GM19238 (cell line): ENCODE data around the gene MYBPH.

Experiments used
- DNase-seq: peaks from one replicate; pipeline ENCODE4 v3.0.0; 2011; ENCODE audit warnings: low spot score; ENCODE audit not compliant: insufficient read length

Gene MYBPH

DNA sequence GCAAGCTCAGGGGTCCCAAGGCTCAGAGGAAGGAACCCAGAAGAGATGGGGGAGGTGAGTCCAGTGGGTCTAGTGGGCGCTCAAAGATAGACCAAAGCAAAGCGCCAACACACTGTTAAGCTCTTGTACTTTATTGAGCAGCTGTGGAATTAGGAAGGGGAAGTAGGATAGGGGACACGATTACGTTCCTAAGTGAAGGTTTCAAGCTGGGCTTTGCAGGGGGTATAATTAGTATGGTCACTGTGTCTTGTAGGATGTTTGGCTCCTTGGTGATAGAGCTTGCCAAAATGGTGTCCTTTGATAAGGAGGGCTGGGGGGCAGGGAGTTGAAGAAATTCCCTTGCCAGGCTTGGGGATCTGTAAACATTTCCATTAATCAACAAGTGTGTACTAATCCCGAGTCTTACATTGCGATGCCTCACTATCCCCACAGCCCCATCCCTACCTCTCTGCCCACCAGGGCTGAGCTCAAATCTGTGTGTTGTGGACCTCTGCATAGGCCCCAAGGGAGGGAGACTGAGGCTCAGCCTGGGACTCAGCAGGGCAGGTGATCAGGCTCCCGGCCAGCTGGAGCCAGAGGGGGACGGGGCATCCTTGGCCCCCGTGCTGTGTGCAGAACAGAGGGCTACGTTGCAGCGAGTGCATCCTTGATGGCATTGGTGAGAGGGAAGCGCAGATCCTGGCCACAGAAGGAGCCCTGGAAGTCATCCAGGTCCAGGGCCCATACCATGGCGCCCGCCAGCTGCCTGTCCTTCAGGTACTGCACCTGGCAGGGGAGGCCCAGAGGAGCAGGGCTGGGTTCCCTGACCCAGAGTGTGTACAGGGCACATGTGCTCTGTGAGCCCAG, 3.4 kb upstream of the MYBPH start:
- DNase-seq: no peak

- DNase-seq: no peak
Observed at GRCh38 chr1:203178083-203178482, 2.5 kb upstream of the MYBPH start.

DNA sequence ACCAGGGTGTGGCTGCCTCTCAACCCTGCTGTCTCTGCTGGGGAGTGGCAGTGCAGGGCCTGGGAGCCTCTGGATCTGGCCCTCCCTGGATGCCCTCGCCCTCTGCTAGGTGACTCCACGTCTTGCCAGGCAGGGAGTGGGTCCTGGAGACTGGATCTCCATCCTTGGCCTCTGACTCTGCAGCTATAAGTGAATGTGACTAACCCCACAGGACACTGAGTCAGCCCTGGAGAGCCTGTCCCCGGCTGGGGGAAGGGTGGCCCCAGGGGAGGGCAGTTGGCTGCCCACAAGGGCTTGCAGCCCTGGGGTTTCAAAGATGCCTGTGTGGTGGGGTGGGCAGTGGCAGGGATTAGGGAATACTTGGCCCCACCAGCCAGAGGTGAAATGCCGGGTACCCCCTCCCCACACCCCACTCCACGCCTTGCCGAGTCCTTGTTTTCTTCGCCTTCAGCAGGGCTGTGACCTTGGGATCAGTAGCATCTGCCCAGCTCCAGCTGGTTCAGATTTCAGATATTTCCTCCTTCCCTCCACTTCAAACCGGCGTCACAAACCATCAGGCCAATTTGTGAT, 1.9 kb upstream of the MYBPH start:
- DNase-seq: no peak

GRCh38 chr1:203177036-203177405, 1.4 kb upstream of the MYBPH start:
- DNase-seq: no peak

- DNase-seq: no peak
Observed at GRCh38 chr1:203176273-203177035, 828 bp upstream of the MYBPH start.

- no peak for DNase-seq
Observed at GRCh38 chr1:203175827-203176241, 208 bp upstream of the MYBPH start.

- no peak for DNase-seq
Observed at GRCh38 chr1:203174324-203174985, 1.2 kb downstream of the MYBPH start.

- DNase-seq: peak; percentile 81
Observed at GRCh38 chr1:203173566-203173965, 2.1 kb downstream of the MYBPH start.

DNA sequence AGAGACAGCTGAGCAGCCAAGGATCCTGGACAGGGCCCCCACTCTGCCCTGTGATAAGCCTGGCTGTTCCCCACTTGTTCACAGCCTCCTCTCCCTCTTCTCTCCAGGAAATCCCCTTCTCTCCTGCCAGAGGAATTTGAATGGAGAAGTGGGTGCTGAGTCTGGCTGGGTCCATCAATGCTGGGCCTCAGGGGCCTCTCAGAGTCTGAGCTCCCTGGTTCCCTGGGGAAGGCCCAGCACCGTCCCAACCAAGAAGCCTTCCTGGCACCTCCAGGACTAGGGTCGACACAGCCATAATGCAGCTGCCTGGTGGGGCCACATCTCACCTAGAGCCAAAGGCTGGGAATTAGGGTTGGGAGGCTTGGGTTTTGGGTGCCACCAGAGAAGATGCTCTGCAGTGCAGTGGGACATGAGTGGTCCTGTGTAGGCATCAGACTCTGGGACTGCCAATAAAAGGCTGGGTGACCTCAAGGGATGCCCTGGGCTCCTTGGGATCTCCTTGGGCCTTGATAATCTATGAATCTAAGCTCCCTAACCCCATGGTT, 2.5 kb downstream of the MYBPH start:
- no peak for DNase-seq

- DNase-seq: peak; percentile 74
Observed at GRCh38 chr1:203172184-203173010, 3.2 kb downstream of the MYBPH start.

DNA sequence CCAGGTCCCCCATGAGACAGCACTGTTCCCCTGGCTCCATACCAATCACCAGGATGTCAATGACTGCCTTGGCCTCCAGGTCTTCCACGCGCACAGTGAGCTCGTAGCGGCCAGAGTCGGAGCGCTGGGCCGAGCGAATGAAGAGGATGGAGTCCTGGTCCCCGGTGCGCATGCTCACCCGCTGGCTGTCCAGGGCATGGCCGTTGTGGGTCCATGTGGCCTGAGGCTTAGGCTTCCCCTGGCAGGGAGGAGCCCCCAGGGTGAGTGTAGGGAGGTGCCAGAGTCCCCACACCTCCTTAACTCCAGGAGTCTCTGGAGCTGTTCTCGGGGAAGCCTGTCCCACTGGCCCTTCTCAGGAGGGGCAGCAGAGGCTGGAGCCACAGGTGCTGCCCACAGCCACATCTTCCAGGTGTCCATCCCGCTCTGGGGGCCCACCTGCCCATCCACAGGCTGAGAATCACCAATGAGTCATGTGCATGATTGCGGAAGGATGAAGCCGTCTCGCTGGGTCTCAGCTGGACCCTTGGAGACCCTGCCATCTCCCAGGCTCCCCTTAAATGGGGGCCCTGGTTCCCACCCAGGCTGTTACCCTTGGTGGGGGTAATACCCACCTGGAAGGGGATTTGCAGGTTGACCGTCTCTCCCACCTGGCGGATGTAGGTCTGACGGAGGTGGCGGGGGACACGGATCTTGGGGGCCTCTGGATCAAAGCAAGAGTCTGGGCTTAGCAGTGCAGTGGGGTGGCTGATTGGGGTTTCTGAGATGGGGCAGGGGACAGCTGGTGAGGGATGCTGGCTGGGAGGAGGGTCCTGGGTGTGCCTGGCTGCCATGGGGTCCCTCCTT, 4.1 kb downstream of the MYBPH start:
- no peak for DNase-seq

DNA sequence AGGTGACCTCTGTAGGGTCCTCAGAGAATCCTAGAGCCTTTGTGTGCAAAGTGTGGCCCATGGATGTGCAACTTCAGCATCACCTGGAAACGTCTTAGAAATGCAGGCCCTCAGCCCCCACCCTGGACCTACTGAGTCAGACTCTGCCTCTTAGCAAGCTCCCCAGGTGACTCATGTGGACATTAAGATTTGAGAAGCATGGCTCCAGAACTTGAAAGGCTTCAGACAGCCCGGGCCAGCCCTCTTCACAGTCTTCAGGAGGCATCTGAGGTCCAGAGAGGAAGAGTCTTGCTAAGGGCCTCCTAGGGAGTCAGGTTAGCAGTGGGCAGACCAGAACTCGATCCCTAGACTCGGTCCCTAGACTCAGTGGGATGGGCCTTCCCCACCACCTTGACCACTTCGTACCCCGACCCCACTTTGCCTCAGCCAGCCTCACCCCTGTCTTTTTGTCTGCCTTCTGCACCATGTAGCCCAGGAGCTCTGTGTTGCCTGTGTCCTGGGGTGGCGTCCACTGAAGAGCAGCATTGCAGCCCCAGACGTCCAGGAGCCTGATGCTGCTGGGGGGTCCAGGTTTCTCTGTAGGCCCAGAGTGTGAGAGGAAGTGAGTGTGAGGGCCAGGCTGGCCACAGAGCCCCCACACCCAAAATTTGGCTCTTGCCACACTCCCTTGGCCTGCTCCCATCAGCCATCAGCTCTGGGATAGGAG, 4.8 kb downstream of the MYBPH start:
- DNase-seq: no peak

- no peak for DNase-seq
Observed at GRCh38 chr1:203169770-203170520, 5.7 kb downstream of the MYBPH start.

DNA sequence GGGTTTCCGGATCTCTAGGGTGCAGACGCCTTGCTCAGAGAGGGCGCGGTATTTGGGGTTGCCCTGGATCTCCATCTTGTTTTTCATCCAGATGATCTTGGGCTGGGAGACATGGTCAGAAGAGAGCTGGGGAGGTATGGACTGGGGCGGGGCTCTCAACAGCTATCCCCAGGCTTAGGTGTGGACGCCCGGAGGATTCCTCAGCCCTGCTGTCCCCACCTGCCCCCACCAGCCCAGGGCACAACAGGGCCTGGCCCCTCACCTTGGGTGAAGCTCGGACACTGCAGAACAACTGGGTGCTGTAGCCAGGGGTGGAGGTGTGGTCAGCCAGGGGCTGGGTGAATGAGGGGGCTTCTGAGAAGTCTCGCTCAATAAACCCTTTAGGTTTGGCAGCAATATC, 6.6 kb downstream of the MYBPH start:
- DNase-seq: no peak

GRCh38 chr1:203168256-203168786, 7.3 kb downstream of the MYBPH start:
- DNase-seq: no peak

GRCh38 chr1:203167913-203168200, 7.8 kb downstream of the MYBPH start:
- DNase-seq: no peak

DNA sequence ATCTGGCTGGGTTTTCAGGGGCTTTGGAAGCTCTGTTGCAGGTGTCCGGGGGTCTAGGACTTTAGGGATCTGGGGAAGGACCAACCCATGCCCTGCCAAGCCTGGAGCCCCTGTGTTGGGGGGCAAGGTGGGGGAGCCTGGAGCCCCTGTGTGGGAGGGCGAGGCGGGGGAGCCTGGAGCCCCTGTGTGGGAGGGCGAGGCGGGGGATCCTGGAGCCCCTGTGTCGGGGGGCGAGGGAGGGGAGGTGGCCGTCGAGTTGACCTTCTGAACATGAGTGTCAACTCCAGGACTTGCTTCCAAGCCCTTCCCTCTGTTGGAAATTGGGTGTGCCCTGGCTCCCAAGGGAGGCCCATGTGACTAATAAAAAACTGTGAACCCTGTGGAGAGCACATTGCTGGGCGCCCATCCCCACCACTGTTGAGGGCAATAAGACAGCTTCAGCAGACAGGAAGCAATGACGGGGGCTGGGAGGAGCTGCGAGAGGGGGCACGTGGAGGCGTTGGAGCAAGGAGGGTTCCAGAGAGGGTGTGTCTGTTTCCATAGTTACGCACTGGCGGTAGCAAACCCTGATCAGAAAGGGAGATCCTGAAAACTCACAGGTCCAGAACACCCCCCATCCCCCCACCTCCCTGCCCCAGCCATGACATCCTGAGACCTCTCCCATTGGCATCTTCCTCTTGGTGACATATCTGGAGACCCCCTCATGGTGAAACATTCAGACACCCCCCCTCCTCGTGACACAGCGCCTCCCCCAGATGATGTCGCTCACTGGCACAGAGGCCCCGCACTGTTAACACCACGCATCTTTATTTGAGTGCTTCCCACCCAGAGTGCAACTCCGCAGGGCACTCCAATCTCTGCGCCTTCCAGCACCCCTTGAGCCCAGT, 8.4 kb downstream of the MYBPH start:
- DNase-seq: no peak
